Activated naive CD8-positive, alpha-beta T cell treated with anti-CD3 and anti-CD28 coated beads, Interleukin-2, amount 10 ng/mL, durations not matched to agents 7 days and 5 days (primary cell): Measurements from ENCODE around the gene ENPP6. TPM values are rescaled to one million over a fixed set of nuclear protein-coding genes. Genes with fewer than 3 reads are reported as not detected.
"Not testable (repeated sequence)": the region's sequence is repeated elsewhere in the genome, so short reads cannot be mapped to it uniquely, and the experiment has no call there.

Experiments used
- ATAC-seq: fragments of 150-1000 bp; cut with Tn5 transposase; one replicate; pipeline ENCODE4 v1.10.0; 2021; ENCODE audit warnings: low read depth, moderate library complexity
- POLR2A ChIA-PET: fragments of 350-600 bp; sonication (Branson Sonifier 250); formaldehyde crosslinking; loops from one replicate; lab custom pipeline; 2021; ENCODE audit warnings: antibody characterized with exemption; lab: Charles Lee
- DNase-seq: peaks from one replicate; pipeline ENCODE4 v3.0.0; 2021
- H3K27ac Mint-ChIP-seq: one replicate; pipeline ENCODE4 v1.8.0; 2022; ENCODE audit warnings: mild to moderate bottlenecking, mixed read lengths
- H3K27me3 Mint-ChIP-seq: one replicate; pipeline ENCODE4 v1.8.0; 2022; ENCODE audit warnings: mild to moderate bottlenecking, moderate library complexity, mixed read lengths
- H3K36me3 Mint-ChIP-seq: one replicate; pipeline ENCODE4 v1.8.0; 2021; ENCODE audit warnings: mild to moderate bottlenecking, mixed read lengths
- H3K4me1 Mint-ChIP-seq: one replicate; pipeline ENCODE4 v1.8.0; 2021; ENCODE audit warnings: mixed read lengths
- H3K4me3 Mint-ChIP-seq: one replicate; pipeline ENCODE4 v1.8.0; 2022; ENCODE audit warnings: mild to moderate bottlenecking, moderate library complexity, mixed read lengths
- H3K9me3 Mint-ChIP-seq: one replicate; pipeline ENCODE4 v1.8.0; 2021; ENCODE audit warnings: mixed read lengths
- total RNA-seq, 2 experiments: library from RNA; stranded (reverse); gene quantifications; one replicate each; pipeline ENCODE4 v1.2.3, GENCODE V29; 2021

Gene ENPP6
- total RNA-seq, 2 experiments from 2014 or later: 0.89 to 1.5 TPM

DNA sequence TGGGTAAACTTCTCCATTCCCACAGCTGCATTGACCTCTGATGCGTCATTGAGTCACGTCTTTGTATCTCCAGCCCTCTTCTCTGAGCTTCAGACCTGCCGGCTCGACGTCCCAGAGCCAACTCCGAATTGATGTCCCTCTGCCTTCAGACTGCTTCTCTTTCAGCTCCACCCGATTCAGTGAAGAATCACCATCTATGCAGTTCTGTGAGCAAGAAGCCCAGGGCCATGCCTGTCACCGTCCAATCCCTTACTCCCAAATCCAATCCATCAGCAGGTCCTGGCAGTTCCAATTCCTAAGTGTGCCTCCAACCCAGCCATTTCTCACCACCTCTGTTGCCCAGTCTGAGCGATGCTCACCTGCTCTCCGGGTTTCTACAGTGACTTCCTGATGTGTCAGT is 70.7 kb downstream of the ENPP6 start:
- no peak for ATAC-seq
- POLR2A ChIA-PET: no interaction called here
- DNase-seq: no peak
- Mint-ChIP-seq H3K9me3 (no peaks in the 10 kb centered on the region), H3K27ac (no peak overlapping the region), H3K36me3 (no peaks in the 10 kb centered on the region), H3K4me3 (no peak overlapping the region), H3K4me1 (peaks cover 9% of the 10 kb centered on the region), H3K27me3 (no peaks in the 10 kb centered on the region)

- Mint-ChIP-seq H3K27ac (no peak overlapping the region), H3K4me1 (peaks cover 9% of the 10 kb centered on the region), H3K36me3 (no peaks in the 10 kb centered on the region), H3K4me3 (no peak overlapping the region), H3K9me3 (peaks cover 3% of the 10 kb centered on the region), H3K27me3 (no peaks in the 10 kb centered on the region)
- ATAC-seq: no peak
- no peak for DNase-seq
- POLR2A ChIA-PET: no interaction called here
These were observed 72.1 kb downstream of the ENPP6 start for GRCh38 chr4:184145596-184145995.

GRCh38 chr4:184143770-184144564 is 73.7 kb downstream of the ENPP6 start:
- no peak for DNase-seq
- ATAC-seq: no peak
- Mint-ChIP-seq H3K9me3 (peaks cover 6% of the 10 kb centered on the region), H3K27ac (no peak overlapping the region), H3K36me3 (peaks cover 1% of the 10 kb centered on the region), H3K27me3 (no peaks in the 10 kb centered on the region), H3K4me1 (peaks cover 9% of the 10 kb centered on the region), H3K4me3 (no peak overlapping the region)
- POLR2A ChIA-PET: no interaction called here

DNA sequence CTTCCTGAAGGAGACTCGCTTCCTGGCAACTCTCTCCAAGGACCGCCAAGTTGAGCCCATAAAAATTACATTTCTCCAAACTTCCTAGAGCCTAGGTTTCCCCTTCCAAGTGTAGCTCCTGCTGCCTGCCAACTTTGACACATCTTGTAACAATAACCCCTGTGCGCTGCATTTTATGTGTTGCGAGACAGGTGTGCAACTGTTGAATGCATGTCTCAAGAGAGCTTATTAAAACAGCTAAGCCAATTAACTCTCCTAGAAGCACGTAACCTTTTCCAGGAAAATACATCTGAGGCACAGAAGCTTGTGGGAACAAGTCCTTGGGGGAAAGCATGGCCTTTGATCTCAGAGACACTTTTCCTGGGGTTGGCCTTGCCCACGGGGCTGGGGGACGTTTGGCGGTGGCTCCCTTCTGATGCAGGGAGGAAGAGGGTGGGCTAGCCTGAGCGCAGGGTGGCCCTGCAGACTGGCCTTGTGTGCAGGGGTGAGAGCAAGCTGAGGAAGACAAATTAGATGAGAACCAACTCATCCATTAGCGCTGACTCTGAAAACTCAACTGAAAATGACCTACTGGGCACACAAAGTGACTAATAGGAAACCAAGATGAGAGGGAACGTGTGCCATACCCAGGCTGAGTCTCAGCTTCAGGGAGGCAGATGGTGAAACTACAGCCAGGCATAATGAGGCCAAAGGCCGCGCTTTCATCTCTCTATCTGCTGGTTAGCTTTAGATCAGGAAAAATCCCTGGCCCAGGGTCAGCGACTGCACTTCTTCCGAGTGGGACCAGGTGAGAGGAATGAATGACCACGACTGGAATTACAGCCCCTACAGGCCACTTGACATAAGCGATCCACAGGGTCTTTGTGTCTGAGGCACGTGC is 75.3 kb downstream of the ENPP6 start:
- POLR2A ChIA-PET: no interaction called here

DNA sequence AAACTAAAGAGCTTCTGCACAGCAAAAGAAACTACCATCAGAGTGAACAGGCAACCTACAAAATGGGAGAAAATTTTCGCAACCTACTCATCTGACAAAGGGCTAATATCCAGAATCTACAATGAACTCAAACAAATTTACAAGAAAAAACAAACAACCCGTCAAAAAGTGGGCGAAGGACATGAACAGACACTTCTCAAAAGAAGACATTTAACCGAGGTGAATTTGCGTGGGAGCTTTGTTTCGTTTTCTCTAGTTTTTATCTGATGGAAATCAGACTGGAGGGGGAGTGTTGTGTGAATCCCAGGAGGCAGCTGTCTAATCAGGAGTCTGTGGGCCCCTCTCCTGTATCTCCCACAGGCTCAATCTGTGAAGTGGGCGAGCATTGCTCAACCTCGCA is 76.8 kb downstream of the ENPP6 start:
- POLR2A ChIA-PET, DNase-seq, H3K36me3 Mint-ChIP-seq, H3K27ac Mint-ChIP-seq, H3K4me1 Mint-ChIP-seq, H3K27me3 Mint-ChIP-seq, H3K4me3 Mint-ChIP-seq, ATAC-seq: not testable (repeated sequence)
- peaks cover 14% of the 10 kb centered on the region for H3K9me3 Mint-ChIP-seq

More for the DNA sequence above, 75.3 kb downstream of the ENPP6 start:
- no peaks in the 10 kb centered on the region for H3K4me1 Mint-ChIP-seq
- DNase-seq (no peak), ATAC-seq (no peak)
- H3K27ac Mint-ChIP-seq: no peak overlapping the region
- H3K27me3 Mint-ChIP-seq: no peaks in the 10 kb centered on the region
- peaks cover 1% of the 10 kb centered on the region for H3K36me3 Mint-ChIP-seq
- H3K9me3 Mint-ChIP-seq: peaks cover 11% of the 10 kb centered on the region
- H3K4me3 Mint-ChIP-seq: no peak overlapping the region

- no peak for ATAC-seq
- POLR2A ChIA-PET: no interaction called here
- H3K4me3 Mint-ChIP-seq: no peak overlapping the region
- H3K36me3 Mint-ChIP-seq: peaks cover 1% of the 10 kb centered on the region
- peaks cover 14% of the 10 kb centered on the region for H3K9me3 Mint-ChIP-seq
- DNase-seq: no peak
- no peaks in the 10 kb centered on the region for H3K4me1 Mint-ChIP-seq
- H3K27me3 Mint-ChIP-seq: peaks cover 19% of the 10 kb centered on the region
- H3K27ac Mint-ChIP-seq: no peak overlapping the region
These were observed 81.1 kb downstream of the ENPP6 start for GRCh38 chr4:184136525-184136924.

DNA sequence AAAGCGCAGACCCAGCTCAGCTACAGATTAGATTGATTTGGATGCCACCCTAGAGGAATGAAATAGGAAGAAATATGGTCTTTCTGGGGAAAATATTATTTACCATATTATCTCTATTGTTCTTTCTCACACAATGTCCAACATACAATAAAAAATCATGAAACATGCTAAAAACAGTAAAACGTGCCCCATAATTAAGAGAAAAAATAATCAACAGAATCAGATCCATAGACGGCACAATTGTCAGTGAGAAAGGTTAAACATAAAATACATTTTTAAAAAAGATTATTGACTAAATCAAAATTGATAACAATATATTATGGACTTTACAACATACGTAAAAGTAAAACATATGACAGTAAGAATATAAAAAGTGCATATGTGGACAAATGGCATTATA is 90.9 kb downstream of the ENPP6 start:
- POLR2A ChIA-PET: no interaction called here
- Mint-ChIP-seq H3K27me3 (peaks cover 50% of the 10 kb centered on the region), H3K9me3 (peaks cover 1% of the 10 kb centered on the region)

DNA sequence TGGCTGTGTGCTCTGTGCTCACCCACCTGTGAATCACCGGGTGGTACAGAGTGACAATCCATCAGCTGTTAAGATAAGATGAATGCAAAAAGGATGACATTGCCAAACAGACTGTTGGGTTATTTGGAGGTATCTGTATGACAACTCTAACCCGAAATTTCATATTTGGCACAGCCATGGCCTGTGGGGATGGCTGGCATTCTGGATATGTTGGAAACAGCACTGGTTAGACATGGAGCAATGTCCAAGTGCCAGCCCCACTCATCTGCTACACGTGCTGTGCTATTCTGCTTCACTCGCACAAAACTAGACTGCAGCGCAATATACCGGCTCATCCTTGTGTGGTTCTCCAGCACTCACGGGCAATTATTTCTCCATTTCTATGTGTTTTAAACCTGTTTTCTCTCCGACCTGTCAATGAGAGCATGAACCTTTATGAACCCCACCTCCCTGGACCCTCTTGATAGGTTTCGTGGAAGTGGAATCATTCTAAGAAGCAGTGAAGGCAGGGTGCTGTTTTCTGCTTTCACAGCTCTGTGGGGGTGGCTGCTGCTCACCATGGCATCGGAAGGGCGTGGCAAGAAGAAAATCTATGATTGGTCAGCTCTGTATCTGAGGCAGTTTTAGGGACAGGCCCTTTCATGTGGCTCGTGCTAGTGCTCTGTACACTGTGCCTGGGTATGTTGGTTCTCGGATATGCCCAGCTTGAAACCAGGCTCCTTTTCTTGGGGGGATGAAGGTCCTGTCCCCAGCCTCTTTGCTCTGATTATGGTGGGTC is 94.9 kb downstream of the ENPP6 start:
- H3K9me3 Mint-ChIP-seq: peaks cover 1% of the 10 kb centered on the region
- no peaks in the 10 kb centered on the region for H3K4me1 Mint-ChIP-seq
- POLR2A ChIA-PET: no interaction called here
- no peak for DNase-seq
- no peak overlapping the region for H3K27ac Mint-ChIP-seq
- H3K4me3 Mint-ChIP-seq: no peak overlapping the region
- peaks cover 33% of the 10 kb centered on the region for H3K27me3 Mint-ChIP-seq
- no peak for ATAC-seq
- H3K36me3 Mint-ChIP-seq: no peaks in the 10 kb centered on the region

More for the DNA sequence above, 90.9 kb downstream of the ENPP6 start:
- H3K4me3 Mint-ChIP-seq: no peak overlapping the region
- no peaks in the 10 kb centered on the region for H3K36me3 Mint-ChIP-seq
- no peaks in the 10 kb centered on the region for H3K4me1 Mint-ChIP-seq
- ATAC-seq: no peak
- no peak for DNase-seq
- no peak overlapping the region for H3K27ac Mint-ChIP-seq

DNA sequence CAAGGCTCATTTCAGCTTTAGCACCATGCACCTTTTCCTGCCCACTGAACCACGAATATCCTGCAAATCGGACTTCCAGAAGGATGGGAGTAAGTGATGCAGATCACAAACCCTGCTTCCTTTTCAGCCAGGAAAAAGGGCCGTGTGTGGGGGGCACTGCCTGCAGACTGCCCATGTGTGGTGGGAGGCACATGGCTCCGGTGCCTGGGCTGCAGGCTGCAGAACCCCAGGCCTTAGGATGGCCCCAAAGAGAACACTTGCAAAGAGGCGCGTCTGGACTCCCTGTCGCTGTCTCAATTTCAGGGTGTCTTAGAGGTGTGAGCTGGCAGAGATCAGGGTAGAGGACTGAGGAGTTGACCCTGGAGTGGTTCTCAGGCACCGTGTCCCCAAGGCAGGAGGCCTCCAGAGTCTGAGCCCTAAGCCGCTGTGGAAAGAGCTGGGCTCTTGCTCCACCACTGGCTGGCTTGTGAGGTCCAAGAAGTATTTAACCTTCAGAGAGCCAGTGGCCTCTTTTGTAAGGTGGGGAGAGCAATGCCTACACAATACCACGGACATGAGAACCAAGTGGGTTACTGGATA is 97.0 kb downstream of the ENPP6 start:
- Mint-ChIP-seq H3K4me3 (no peak overlapping the region), H3K27ac (no peak overlapping the region), H3K9me3 (no peaks in the 10 kb centered on the region), H3K4me1 (no peaks in the 10 kb centered on the region), H3K27me3 (peaks cover 18% of the 10 kb centered on the region), H3K36me3 (no peaks in the 10 kb centered on the region)
- ATAC-seq: no peak
- no peak for DNase-seq
- POLR2A ChIA-PET: no interaction called here

GRCh38 chr4:184117662-184118199 is 99.9 kb downstream of the ENPP6 start:
- Mint-ChIP-seq H3K27me3 (peaks cover 14% of the 10 kb centered on the region), H3K27ac (no peak overlapping the region), H3K36me3 (no peaks in the 10 kb centered on the region), H3K9me3 (no peaks in the 10 kb centered on the region), H3K4me3 (no peak overlapping the region), H3K4me1 (no peaks in the 10 kb centered on the region)
- DNase-seq (no peak), ATAC-seq (no peak)
- POLR2A ChIA-PET: no interaction called here

DNA sequence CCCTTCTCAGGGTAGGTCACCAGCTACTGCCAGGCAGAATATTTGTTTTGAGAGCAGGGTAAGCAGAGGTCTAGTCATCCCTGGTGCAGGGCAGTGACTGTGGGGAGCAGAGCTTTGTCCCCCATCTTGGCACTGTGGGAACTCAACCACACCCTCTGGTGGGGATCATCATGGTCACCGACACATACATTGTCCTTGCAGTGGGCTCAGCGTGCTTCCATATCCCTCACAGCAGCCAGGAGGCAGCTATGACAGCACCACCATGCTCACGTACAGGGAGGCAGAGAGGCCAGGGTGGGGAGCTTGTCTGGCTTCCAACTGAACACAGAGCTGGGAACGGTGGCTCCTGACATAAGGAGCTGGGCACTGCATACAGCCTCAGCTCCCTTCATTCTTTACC is 102.3 kb downstream of the ENPP6 start:
- no peak overlapping the region for H3K4me3 Mint-ChIP-seq
- ATAC-seq (no peak), DNase-seq (no peak)
- peaks cover 11% of the 10 kb centered on the region for H3K27me3 Mint-ChIP-seq
- H3K4me1 Mint-ChIP-seq: no peaks in the 10 kb centered on the region
- H3K27ac Mint-ChIP-seq: no peak overlapping the region
- H3K36me3 Mint-ChIP-seq: no peaks in the 10 kb centered on the region
- no peaks in the 10 kb centered on the region for H3K9me3 Mint-ChIP-seq
- POLR2A ChIA-PET: no interaction called here

DNA sequence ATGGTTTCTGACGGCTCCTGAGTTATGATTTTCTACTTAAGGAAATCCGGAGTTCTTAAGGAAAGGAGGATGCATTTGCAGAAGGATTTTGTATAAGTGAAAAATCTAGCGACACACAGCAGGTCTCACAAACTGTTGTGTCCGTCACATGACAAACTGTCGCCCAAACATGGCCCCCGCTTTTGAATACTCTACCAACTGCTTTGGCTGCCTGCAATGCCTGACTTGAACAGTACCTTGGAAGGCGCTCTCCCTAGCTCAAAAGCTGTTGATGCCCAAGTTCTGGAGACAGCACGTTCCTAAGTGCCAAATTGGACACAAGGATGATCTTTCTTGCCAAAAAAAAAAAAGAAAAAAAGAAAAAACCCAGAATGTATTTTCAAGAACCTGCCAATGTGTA is 103.2 kb downstream of the ENPP6 start:
- Mint-ChIP-seq H3K4me1 (no peaks in the 10 kb centered on the region), H3K36me3 (no peaks in the 10 kb centered on the region)
- POLR2A ChIA-PET: no interaction called here

More for the DNA sequence above, 103.2 kb downstream of the ENPP6 start:
- Mint-ChIP-seq H3K27ac (no peak overlapping the region), H3K4me3 (no peak overlapping the region), H3K9me3 (no peaks in the 10 kb centered on the region), H3K27me3 (peaks cover 11% of the 10 kb centered on the region)
- ATAC-seq (no peak), DNase-seq (no peak)
